HK-2 (cell line): ENCODE data around the gene CFTR.
"Not testable (repeated sequence)": the region's sequence is repeated elsewhere in the genome, so short reads cannot be mapped to it uniquely, and the experiment has no call there.

Source experiments
- DNase-seq: peaks from one replicate; pipeline ENCODE4 v3.0.0-alpha.2; 2018; ENCODE audit not compliant: unreplicated experiment

The CFTR gene

DNA sequence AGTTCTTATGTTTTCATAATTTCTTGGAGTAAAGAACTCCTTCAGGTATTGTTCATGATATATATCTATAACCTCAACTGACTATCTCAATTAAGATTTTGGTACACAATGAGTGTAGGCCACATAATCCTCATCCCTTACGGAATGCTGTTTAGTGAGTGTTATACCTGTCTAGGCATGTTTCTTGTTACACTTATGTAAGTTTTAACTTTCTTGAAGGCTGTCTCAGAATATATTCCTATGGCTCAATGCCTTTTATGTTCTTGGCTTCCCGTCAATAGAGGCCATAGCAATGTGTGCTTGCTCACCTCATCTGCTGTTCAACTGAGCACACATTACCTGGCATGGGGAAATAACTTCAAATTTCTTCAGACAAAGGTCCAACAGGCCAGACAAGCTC lies 208.3 kb downstream of the CFTR start:
- no peak for DNase-seq

DNA sequence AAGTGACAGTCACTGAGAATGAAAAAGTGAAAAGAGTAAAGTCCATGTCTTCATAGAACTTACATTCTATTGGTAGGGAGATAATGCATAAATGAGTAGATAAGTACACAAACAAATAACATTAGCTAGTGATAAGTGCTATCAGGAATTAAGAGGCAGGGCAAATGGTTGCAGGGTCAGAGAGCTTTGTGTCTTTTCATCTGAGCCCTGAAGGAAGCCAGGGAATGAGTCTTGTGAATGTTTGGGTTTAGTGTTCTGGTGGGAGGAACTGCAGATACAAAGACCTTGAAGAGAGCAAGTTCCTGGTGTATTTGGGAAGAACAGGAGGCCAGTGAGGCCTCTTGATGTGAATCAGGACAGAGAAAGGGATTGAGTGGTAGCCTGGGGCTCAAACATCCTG lies 209.6 kb downstream of the CFTR start:
- no peak for DNase-seq

DNA sequence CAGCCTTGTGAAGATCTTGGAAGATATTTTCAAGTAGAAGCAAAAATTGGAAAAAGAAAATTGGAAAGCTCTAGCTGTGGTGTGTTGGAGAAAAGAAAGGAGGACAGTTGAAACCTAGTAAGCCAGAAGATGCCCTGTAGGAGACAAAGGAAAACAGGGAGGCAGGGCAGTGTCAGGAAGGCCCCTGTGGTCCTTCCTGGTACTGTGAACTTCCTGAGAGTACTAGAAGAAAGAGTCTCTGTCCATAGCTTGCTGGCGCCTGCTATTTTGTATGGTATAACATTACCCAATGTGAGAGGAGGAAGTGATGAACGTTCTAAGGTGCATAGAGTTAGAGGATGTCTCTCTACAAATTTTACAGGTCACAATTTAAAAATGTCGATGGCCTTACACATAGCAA lies 210.3 kb downstream of the CFTR start:
- no peak for DNase-seq

DNA sequence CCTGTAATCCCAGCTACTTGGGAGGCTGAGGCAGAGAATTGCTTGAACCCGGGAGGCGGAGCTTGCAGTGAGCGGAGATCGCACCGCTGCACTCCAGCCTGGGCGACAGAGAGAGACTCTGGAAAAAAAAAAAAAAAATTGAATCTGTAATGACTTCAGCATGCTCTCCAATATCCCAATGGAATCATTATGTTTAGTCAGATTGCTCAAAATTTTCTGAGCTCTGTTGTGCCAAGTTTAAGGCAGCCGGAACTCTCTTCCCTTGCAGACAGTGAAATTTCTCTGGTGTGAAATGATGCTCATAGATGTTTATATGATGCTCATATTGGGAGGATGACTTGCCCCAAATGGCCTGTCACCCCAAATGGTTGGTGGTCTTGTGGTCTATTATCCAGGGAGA lies 212.5 kb downstream of the CFTR start:
- no peak for DNase-seq

GRCh38 chr7:117698018-117698417 lies 218.2 kb downstream of the CFTR start:
- no peak for DNase-seq

- DNase-seq, result no peak
Observed at GRCh38 chr7:117704063-117704462, 224.2 kb downstream of the CFTR start.

DNA sequence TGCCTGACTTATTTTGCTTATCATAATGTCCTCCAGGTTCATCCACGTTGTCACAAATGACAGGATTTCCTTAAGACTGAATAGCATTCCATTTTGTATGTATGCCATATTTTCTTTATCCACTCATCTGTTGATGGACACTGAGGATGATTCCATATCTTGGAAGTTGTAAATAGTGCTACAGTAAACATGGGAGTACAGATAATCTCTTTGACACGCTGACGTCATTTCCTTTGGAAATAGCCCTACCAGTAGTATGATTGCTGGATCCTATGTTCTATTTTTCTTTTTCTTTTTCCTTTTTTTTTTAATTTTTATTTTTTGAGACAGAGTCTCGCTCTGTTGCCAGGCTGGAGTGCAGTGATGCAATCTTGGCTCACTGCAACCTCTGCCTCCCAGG lies 225.8 kb downstream of the CFTR start:
- no peak for DNase-seq

DNA sequence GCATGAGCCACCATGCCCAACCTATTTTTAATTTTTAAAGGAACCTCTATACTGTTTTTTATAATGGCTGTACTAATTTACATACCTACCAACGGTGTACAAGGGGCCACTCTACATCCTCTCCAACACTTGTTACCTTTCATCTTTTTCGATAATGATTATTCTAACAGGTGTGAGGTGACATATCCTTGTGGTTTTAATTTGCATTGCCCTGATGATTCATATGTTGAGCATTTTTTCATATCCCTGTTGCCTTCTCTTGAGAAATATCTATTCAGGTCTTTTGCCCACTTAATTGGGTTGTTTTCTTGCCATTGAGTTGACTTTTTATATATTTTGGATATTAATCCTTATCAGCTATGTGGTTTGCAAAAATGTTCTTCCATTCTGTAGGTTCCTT lies 226.4 kb downstream of the CFTR start:
- no peak for DNase-seq

GRCh38 chr7:117707080-117707479 lies 227.3 kb downstream of the CFTR start:
- no peak for DNase-seq

GRCh38 chr7:117708173-117708572 lies 228.3 kb downstream of the CFTR start:
- not testable (repeated sequence) for DNase-seq

GRCh38 chr7:117711556-117711955 lies 231.7 kb downstream of the CFTR start:
- DNase-seq, result no peak

DNA sequence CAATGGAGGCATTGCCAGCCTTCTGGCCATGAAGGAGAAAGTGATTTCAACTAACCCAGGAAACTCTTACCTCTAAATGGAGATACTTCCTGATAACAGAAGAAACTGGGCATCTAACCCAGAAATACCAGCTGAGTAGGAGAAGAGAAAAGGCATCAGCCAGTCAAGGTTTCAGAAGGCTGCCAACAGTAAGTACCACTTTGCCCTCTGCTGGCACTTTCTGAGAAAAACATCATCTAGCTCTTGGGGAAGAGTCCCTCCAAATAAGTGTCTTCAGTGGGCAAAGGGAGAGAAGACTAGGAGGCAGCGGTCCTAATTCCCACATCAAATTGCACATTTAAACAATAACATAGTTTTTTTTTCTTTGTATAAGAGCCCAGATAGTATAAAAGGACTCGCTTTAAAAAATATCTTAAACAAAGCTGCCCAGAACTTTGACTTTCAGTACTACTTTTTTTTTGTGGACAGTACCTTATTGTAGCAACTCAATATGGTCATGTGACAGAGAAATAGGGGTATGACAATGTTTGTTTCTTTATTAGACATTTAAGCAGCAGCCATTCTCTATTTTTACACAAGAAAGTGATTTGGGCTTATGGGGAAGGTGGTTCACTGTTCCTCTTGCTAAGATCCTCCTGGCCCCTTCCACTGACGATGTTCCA lies 236.1 kb downstream of the CFTR start:
- peak; percentile 31 for DNase-seq

DNA sequence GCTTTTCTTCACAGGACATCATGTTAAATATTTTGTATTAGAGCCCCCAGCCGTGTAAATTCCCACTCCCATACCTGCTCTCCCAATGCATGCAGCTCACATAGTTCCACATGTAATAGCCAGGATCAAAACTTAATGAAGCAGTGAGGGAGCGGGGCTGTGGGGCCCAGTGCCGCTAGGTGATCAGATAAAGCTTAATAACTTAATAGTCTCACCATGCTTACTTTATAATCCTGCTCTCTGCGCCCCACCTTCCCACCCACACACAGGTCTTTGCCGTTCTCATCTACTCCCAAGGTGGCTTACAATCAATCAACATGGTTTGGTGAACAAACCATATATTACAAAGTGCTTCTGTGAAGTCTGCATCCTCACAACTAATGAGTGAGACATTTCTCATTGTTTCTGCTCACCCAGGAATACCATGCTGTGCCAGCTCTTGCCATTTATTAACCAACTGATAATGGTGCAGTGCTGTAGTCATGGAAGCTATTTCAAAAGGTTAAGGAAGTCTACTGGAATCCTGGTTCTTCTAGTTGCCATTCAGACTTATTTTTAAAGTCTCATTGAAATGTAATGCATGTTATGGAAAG lies 237.0 kb downstream of the CFTR start:
- no peak for DNase-seq

DNA sequence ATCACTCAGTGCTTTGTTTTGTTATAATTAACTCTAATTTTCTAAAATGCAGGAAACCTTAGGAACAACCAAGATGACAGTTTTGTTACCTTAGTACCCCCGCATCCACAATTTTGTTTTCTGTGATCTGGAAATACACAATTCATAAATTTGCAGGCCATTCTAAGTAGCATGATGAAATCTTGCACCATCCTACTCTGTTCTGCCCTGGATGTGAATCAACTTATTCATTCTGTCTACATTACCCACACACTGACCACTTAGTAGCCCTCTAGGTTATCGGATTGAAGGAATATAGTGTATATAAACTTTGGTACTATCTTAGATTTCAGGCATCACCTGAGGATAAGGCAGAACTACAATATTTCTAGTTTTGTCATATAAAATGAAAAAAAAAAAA lies 237.5 kb downstream of the CFTR start:
- DNase-seq, result no peak
